ENCODE results near the gene LUZP1. TPM values are rescaled to one million over a fixed set of nuclear protein-coding genes. Genes with fewer than 3 reads are reported as not detected.

Gene LUZP1
- total RNA-seq, 2 donors from 2014 or later, result 42.7 to 43.1 TPM

DNA sequence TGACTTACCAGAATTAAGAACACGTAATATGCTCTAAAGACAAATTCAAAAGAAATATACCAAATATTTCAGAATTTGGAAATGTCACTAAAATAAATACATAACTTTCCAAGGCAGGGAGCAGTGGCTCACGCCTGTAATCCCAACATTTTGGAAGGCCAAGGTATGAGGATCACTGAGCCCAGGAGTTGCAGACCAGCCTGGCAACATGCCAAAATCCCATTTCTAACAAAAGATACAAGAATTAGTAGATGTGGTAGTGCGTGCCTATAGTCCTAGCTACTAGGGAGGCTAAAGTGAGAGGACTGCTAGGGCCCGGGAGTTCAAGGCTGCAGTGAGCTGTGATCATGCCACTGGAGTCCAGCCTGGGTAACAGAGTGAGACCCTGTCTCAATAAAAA is 11.7 kb downstream of the LUZP1 start:
- Mint-ChIP-seq H3K27ac (no peak overlapping the region), H3K9me3 (no peaks in the 10 kb centered on the region), H3K4me3 (no peak overlapping the region), H3K36me3 (peaks cover 5% of the 10 kb centered on the region), H3K27me3 (no peaks in the 10 kb centered on the region), H3K4me1 (ENCODE audit: low read depth in 2 of 2) (peaks cover 19 to 29% of the 10 kb centered on the region in 2 donors)
- DNase-seq (ENCODE audit: low spot score) (no peak), ATAC-seq (no peak)

DNA sequence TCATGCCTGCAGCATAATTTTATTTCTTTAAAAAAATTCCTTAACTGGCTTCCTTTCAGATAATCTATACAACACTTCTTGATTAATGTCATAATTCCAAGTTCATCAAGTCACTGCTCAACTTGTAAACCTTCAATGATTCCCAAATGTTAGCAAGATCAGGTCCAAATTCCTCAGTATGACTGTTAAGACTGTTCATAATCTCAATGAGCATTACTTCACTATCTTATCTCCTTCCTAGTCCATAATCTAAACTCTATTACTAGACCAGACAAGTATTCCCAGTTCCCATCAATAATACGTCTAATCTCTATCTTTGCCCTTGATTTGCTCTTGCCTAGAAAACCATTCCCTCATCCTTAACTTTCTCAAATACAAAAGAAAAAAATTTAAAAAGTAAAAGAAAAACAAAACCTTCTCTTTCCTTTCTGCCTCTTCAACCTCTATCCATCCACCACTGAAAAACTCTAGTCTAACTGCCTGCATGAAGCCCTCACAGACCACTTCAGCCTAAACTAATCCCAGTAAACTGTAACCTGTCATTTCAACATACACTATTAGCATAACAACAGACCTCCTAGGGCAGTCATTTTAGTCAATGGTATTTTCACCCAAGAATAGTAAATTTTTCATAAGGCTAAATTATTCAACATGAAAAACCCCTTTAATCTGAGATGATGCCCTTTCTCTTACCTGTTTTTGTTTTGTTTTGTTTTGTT is 15.5 kb downstream of the LUZP1 start:
- no peaks in the 10 kb centered on the region for H3K9me3 Mint-ChIP-seq
- H3K27ac Mint-ChIP-seq, result peak overlapping the region in 1 of 2 donors; percentile 11
- no peaks in the 10 kb centered on the region for H3K27me3 Mint-ChIP-seq
- DNase-seq (ENCODE audit: low spot score) (no peak), ATAC-seq (no peak)
- H3K4me1 Mint-ChIP-seq (ENCODE audit: low read depth in 2 of 2), result peaks cover 32 to 42% of the 10 kb centered on the region in 2 donors
- peaks cover 5% of the 10 kb centered on the region for H3K36me3 Mint-ChIP-seq
- H3K4me3 Mint-ChIP-seq, result no peak overlapping the region

- H3K4me3 Mint-ChIP-seq, result no peak overlapping the region
- H3K9me3 Mint-ChIP-seq, result no peaks in the 10 kb centered on the region
- no peak for ATAC-seq
- DNase-seq (ENCODE audit: low spot score), result no peak
- H3K27me3 Mint-ChIP-seq, result no peaks in the 10 kb centered on the region
- peaks cover 33 to 48% of the 10 kb centered on the region in 2 donors for H3K4me1 Mint-ChIP-seq (ENCODE audit: low read depth in 2 of 2)
- H3K36me3 Mint-ChIP-seq, result peaks cover 5% of the 10 kb centered on the region
- no peak overlapping the region for H3K27ac Mint-ChIP-seq
Measured at GRCh38 chr1:23150742-23151141, 17.9 kb downstream of the LUZP1 start.

DNA sequence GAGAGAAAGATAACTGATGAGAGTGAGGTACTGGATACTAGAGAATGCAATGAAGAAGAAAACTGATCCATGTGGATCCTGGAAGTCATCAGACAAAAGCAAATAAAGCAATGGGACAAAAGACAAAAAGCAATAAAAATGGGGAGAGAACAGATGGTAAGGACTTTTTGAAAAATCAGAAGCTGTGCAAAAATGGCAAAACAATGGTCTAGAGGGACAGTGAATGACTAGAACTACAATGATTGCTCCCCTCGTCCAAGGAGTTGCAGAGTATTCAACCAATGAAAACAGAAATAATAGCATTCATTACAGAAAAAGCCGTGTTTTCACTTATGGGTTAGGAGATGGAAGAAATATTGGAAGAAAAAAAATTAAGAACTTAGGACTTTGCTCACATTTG is 18.5 kb downstream of the LUZP1 start:
- peaks cover 5% of the 10 kb centered on the region for H3K36me3 Mint-ChIP-seq
- no peaks in the 10 kb centered on the region for H3K9me3 Mint-ChIP-seq
- H3K4me3 Mint-ChIP-seq, result no peak overlapping the region
- ATAC-seq (no peak), DNase-seq (ENCODE audit: low spot score) (no peak)
- H3K27me3 Mint-ChIP-seq, result no peaks in the 10 kb centered on the region
- peaks cover 31 to 48% of the 10 kb centered on the region in 2 donors for H3K4me1 Mint-ChIP-seq (ENCODE audit: low read depth in 2 of 2)
- H3K27ac Mint-ChIP-seq, result no peak overlapping the region

DNA sequence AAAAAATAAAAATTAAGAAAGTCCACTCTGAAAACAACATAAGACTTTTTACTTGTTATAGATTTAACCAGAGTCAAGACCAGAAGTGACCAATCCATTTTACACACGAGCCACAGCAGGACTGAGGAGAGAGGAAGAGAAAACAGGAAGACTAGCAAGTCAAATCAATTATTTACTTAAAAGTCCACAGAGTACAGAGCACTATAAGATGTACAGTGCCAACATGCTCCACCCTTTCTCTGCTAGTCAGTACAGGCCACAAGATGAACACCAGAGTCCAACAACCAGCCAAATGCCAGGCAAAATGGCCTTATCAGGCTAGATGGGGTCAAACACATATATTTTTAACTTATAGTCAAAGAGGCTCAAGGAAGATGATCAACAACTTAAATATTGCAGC is 19.5 kb downstream of the LUZP1 start:
- Mint-ChIP-seq H3K4me1 (ENCODE audit: low read depth in 2 of 2) (peaks cover 35 to 51% of the 10 kb centered on the region in 2 donors), H3K36me3 (no peaks in the 10 kb centered on the region), H3K9me3 (no peaks in the 10 kb centered on the region), H3K4me3 (no peak overlapping the region), H3K27me3 (no peaks in the 10 kb centered on the region), H3K27ac (no peak overlapping the region)
- DNase-seq (ENCODE audit: low spot score) (no peak), ATAC-seq (no peak)

GRCh38 chr1:23148084-23148483 is 20.6 kb downstream of the LUZP1 start:
- Mint-ChIP-seq H3K36me3 (no peaks in the 10 kb centered on the region), H3K4me3 (no peak overlapping the region), H3K4me1 (ENCODE audit: low read depth in 2 of 2) (peaks cover 34 to 41% of the 10 kb centered on the region in 2 donors), H3K27me3 (no peaks in the 10 kb centered on the region), H3K27ac (peak overlapping the region in 1 of 2 donors; percentile 63), H3K9me3 (no peaks in the 10 kb centered on the region)
- no peak for DNase-seq (ENCODE audit: low spot score)
- no peak for ATAC-seq

DNA sequence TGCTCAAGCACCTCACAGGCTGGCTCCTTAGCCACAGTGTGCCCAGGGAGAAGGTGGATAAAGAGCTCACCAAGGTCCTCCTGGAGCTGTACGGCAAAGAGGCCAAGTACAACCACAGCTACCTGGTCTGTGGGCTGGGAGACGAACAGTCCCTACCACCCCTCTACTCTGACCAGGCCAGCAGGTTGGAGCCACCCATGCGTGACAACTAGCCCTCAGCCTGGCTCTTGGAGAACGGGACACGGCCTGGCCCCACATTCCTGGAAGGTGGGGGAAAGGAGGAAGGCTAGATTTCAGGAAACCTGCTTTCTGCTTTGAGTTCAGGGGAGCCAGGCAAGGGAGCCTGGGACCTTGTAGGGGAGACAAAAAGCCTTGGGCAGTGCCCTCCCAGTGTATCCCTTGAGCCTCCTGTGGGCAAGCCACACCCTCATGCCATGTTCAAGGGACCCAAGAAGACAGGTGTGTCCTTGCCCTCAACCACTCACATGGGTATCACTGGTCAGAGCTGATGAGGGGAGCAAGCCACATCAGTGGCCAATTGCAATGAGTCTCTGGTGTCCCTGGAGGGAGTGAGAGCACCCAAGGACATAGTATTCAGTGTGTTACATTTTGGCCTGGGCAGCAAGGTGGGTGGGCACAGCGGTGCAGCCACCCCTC is 27.6 kb downstream of the LUZP1 start:
- Mint-ChIP-seq H3K27me3 (no peaks in the 10 kb centered on the region), H3K4me3 (no peak overlapping the region), H3K27ac (no peak overlapping the region), H3K36me3 (no peaks in the 10 kb centered on the region), H3K9me3 (no peaks in the 10 kb centered on the region), H3K4me1 (ENCODE audit: low read depth in 2 of 2) (peaks cover 13 to 29% of the 10 kb centered on the region in 2 donors)
- ATAC-seq (peak in 1 of 2 donors; percentile 44), DNase-seq (ENCODE audit: low spot score) (no peak)

- no peaks in the 10 kb centered on the region for H3K9me3 Mint-ChIP-seq
- H3K4me3 Mint-ChIP-seq, result no peak overlapping the region
- ATAC-seq (no peak), DNase-seq (ENCODE audit: low spot score) (no peak)
- peaks cover 9 to 19% of the 10 kb centered on the region in 2 donors for H3K4me1 Mint-ChIP-seq (ENCODE audit: low read depth in 2 of 2)
- H3K36me3 Mint-ChIP-seq, result no peaks in the 10 kb centered on the region
- H3K27ac Mint-ChIP-seq, result no peak overlapping the region
- H3K27me3 Mint-ChIP-seq, result no peaks in the 10 kb centered on the region
Measured at GRCh38 chr1:23135268-23135667, 33.4 kb downstream of the LUZP1 start.

- ATAC-seq (no peak), DNase-seq (ENCODE audit: low spot score) (no peak)
- Mint-ChIP-seq H3K36me3 (no peaks in the 10 kb centered on the region), H3K9me3 (no peaks in the 10 kb centered on the region), H3K4me1 (ENCODE audit: low read depth in 2 of 2) (peaks cover 19 to 23% of the 10 kb centered on the region in 2 donors), H3K27ac (no peak overlapping the region), H3K4me3 (no peak overlapping the region), H3K27me3 (no peaks in the 10 kb centered on the region)
Measured at GRCh38 chr1:23134055-23134454, 34.6 kb downstream of the LUZP1 start.

DNA sequence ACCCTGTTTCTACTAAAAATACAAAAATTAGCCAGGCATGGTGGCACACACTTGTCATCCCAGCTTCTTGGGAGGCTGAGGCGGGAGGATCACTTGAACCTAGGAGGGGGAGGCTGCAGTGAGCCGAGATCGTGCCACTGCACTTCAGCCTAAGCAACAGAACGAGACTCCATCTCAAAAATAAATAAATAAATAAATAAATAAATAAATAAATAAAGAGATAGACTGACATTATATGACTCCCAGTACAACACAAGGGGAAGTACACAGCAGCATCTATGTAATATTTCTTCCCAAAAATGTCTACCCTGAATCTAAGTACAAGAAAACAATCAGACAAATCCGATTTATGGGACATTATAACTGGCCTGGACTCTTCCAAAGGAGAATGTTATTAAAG is 35.1 kb downstream of the LUZP1 start:
- H3K4me3 Mint-ChIP-seq, result no peak overlapping the region
- H3K27me3 Mint-ChIP-seq, result no peaks in the 10 kb centered on the region
- H3K4me1 Mint-ChIP-seq (ENCODE audit: low read depth in 2 of 2), result peaks cover 19 to 23% of the 10 kb centered on the region in 2 donors
- DNase-seq (ENCODE audit: low spot score) (no peak), ATAC-seq (no peak)
- no peak overlapping the region for H3K27ac Mint-ChIP-seq
- H3K36me3 Mint-ChIP-seq, result no peaks in the 10 kb centered on the region
- H3K9me3 Mint-ChIP-seq, result no peaks in the 10 kb centered on the region

- no peaks in the 10 kb centered on the region for H3K36me3 Mint-ChIP-seq
- H3K9me3 Mint-ChIP-seq, result no peaks in the 10 kb centered on the region
- no peaks in the 10 kb centered on the region for H3K27me3 Mint-ChIP-seq
- no peak overlapping the region for H3K4me3 Mint-ChIP-seq
- H3K27ac Mint-ChIP-seq, result no peak overlapping the region
- no peak for ATAC-seq
- peaks cover 17 to 18% of the 10 kb centered on the region in 2 donors for H3K4me1 Mint-ChIP-seq (ENCODE audit: low read depth in 2 of 2)
- no peak for DNase-seq (ENCODE audit: low spot score)
Measured at GRCh38 chr1:23132033-23132432, 36.6 kb downstream of the LUZP1 start.

DNA sequence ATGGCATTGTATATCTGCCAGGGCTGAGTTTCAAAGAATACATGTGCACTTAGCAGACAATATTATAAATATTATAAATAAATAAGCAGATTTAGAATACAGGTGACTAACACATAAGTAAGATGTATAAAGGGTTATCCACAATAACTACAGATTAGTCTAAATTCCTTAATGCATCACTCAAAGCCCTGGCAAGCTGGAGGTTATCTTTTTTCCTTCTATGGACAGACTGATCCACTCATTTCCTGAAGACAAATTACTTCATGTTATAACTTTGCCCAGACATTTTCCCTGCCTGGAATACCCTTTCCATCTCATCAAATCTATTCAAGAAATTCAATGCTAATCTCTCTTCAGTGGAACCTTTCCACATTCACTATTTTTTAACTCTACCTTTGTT is 38.8 kb downstream of the LUZP1 start:
- DNase-seq (ENCODE audit: low spot score) (no peak), ATAC-seq (no peak)
- no peaks in the 10 kb centered on the region for H3K9me3 Mint-ChIP-seq
- H3K27me3 Mint-ChIP-seq, result no peaks in the 10 kb centered on the region
- no peak overlapping the region for H3K27ac Mint-ChIP-seq
- peaks cover 27 to 34% of the 10 kb centered on the region in 2 donors for H3K4me1 Mint-ChIP-seq (ENCODE audit: low read depth in 2 of 2)
- H3K4me3 Mint-ChIP-seq, result no peak overlapping the region
- H3K36me3 Mint-ChIP-seq, result no peaks in the 10 kb centered on the region

- H3K27ac Mint-ChIP-seq, result peak overlapping the region in 1 of 2 donors; percentile 53
Measured at GRCh38 chr1:23126801-23127200, 41.9 kb downstream of the LUZP1 start.

GRCh38 chr1:23126200-23126599 is 42.5 kb downstream of the LUZP1 start:
- H3K4me3 Mint-ChIP-seq, result no peak overlapping the region
- peaks cover 44 to 47% of the 10 kb centered on the region in 2 donors for H3K4me1 Mint-ChIP-seq (ENCODE audit: low read depth in 2 of 2)
- H3K9me3 Mint-ChIP-seq, result no peaks in the 10 kb centered on the region
- DNase-seq (ENCODE audit: low spot score) (no peak), ATAC-seq (no peak)
- peak overlapping the region in 1 of 2 donors; percentile 53 for H3K27ac Mint-ChIP-seq
- H3K27me3 Mint-ChIP-seq, result no peaks in the 10 kb centered on the region
- no peaks in the 10 kb centered on the region for H3K36me3 Mint-ChIP-seq

More at GRCh38 chr1:23126801-23127200, 41.9 kb downstream of the LUZP1 start:
- DNase-seq (ENCODE audit: low spot score), result no peak
- Mint-ChIP-seq H3K27me3 (no peaks in the 10 kb centered on the region), H3K4me1 (ENCODE audit: low read depth in 2 of 2) (peaks cover 44 to 49% of the 10 kb centered on the region in 2 donors), H3K4me3 (no peak overlapping the region), H3K36me3 (no peaks in the 10 kb centered on the region), H3K9me3 (no peaks in the 10 kb centered on the region)
- ATAC-seq, result no peak

Measured in natural killer cell treated with Interleukin-12 subunit alpha and Interleukin-12 subunit beta and Interleukin-15 and Interleukin-18, amount 100 ng/mL, for 72 hours (primary cell).